OCI-LY7 (cell line): Measurements from ENCODE around the gene EPB41L1. TPM values are rescaled to one million over a fixed set of nuclear protein-coding genes. Genes with fewer than 3 reads are reported as not detected.

Experiments used
- BruUV-seq: library from RNA; stranded (reverse); fragments of 400-500 nt; replicated peaks from 2 replicates; lab custom pipeline; 2021; lab: Mats Ljungman, UMichigan
- CTCF ChIA-PET: fragments of 300-600 bp; sonication (Branson Sonifier 250); formaldehyde crosslinking; loops from one replicate; lab custom pipeline; 2022; ENCODE audit warnings: antibody characterized with exemption; ENCODE audit not compliant: unreplicated experiment; lab: Charles Lee
- POLR2A ChIA-PET: fragments of 300-600 bp; sonication (Branson Sonifier 250); formaldehyde crosslinking; loops from one replicate; lab custom pipeline; 2022; ENCODE audit warnings: antibody characterized with exemption; lab: Charles Lee
- DNase-seq: peaks from one replicate; pipeline ENCODE4 v3.0.0-alpha.2; 2015; ENCODE audit warnings: low spot score
- H2AFZ ChIP-seq: fragments of 200-600 bp; sonication (generic), shearing (Covaris generic); 2 replicates; pipeline ENCODE4 v1.6.1; 2014; ENCODE audit warnings: mild to moderate bottlenecking, antibody characterized with exemption, low read length, moderate library complexity
- H3K27ac ChIP-seq: fragments of 200-600 bp; sonication (generic); 2 replicates; pipeline ENCODE4 v1.5.1; 2014; ENCODE audit warnings: mixed run types, low read depth, mild to moderate bottlenecking, moderate library complexity, low read length, inconsistent platforms; ENCODE audit not compliant: poor library complexity, severe bottlenecking
- H3K36me3 ChIP-seq: fragments of 200-600 bp; sonication (generic); 2 replicates; pipeline ENCODE4 v1.6.1; 2014; ENCODE audit warnings: mild to moderate bottlenecking, antibody characterized with exemption, low read length, moderate library complexity, mixed read lengths; ENCODE audit not compliant: insufficient read depth
- H3K4me1 ChIP-seq: fragments of 200-600 bp; sonication (generic); 2 replicates; pipeline ENCODE4 v1.5.1; 2014; ENCODE audit warnings: mild to moderate bottlenecking, low read length; ENCODE audit not compliant: insufficient read depth, poor library complexity, severe bottlenecking
- H3K4me2 ChIP-seq: fragments of 200-600 bp; sonication (generic); 2 replicates; pipeline ENCODE4 v1.6.1; 2014; ENCODE audit warnings: mild to moderate bottlenecking, low read length
- H3K4me3 ChIP-seq: fragments of 200-600 bp; sonication (generic); 2 replicates; pipeline ENCODE4 v1.5.1; 2014; ENCODE audit warnings: mild to moderate bottlenecking, low read depth, low read length; ENCODE audit not compliant: poor library complexity, severe bottlenecking
- H3K79me2 ChIP-seq: fragments of 200-600 bp; sonication (generic); 2 replicates; pipeline ENCODE4 v1.6.1; 2016; ENCODE audit warnings: low read depth, mild to moderate bottlenecking, low read length, moderate library complexity, mixed read lengths; ENCODE audit not compliant: insufficient read depth
- H3K9me2 ChIP-seq: fragments of 200-600 bp; sonication (generic); 2 replicates; pipeline ENCODE4 v1.6.1; 2016; ENCODE audit warnings: mild to moderate bottlenecking, low read length, mixed read lengths; ENCODE audit not compliant: insufficient read depth
- H3K9me3 ChIP-seq: fragments of 200-600 bp; sonication (generic); 2 replicates; pipeline ENCODE4 v1.6.1; 2014; ENCODE audit warnings: mild to moderate bottlenecking, mixed run types, low read length, mixed read lengths
- H4K20me1 ChIP-seq: fragments of 200-600 bp; sonication (generic); 2 replicates; pipeline ENCODE4 v1.6.1; 2014; ENCODE audit warnings: mild to moderate bottlenecking, antibody characterized with exemption, low read length, moderate library complexity, mixed read lengths; ENCODE audit not compliant: insufficient read depth
- CTCF ChIP-seq: fragments of 200-600 bp; sonication (generic); conservative IDR thresholded peaks from 2 replicates; pipeline ENCODE4 v1.5.1; 2014; ENCODE audit warnings: mild to moderate bottlenecking, antibody characterized with exemption, low read length, moderate library complexity, mixed read lengths
- EZH2phosphoT487 ChIP-seq: fragments of 200-600 bp; sonication (generic); IDR thresholded peaks from 2 replicates; pipeline ENCODE4 v1.6.1; 2018; ENCODE audit warnings: low read depth, borderline replicate concordance, mild to moderate bottlenecking, mixed run types, antibody characterized with exemption, low read length, moderate library complexity, mixed read lengths
- intact Hi-C: fragments of 100-400 bp; cut with micrococcal nuclease; formaldehyde crosslinking; loops from one replicate; pipeline ENCODE4 v1.10.0; 2022; ENCODE audit not compliant: unreplicated experiment
- total RNA-seq, 2 experiments: library from RNA; depleted of rRNA in 1 of 2; stranded (reverse); fragments of >200 nt in 1 of 2; shearing (Covaris generic) in 1 of 2; gene quantifications; 2 replicates each; pipeline ENCODE4 v1.2.3, GENCODE V29; 2014 to 2022

EPB41L1 gene
- total RNA-seq, 2 experiments from 2014 or later = 0.54 to 1.6 TPM

- Histone ChIP-seq H3K4me1 (peaks cover 13% of the 10 kb centered on the region), H3K79me2 (no peaks in the 10 kb centered on the region), H3K27ac (no peak overlapping the region), H3K36me3 (no peaks in the 10 kb centered on the region), H4K20me1 (no peaks in the 10 kb centered on the region), H3K4me2 (no peak overlapping the region), H3K4me3 (no peak overlapping the region), H3K9me3 (no peaks in the 10 kb centered on the region), H3K9me2 (no peaks in the 10 kb centered on the region), H2AFZ (no peak overlapping the region)
- POLR2A ChIA-PET = interaction anchor here (0.6 to 1.4 kb wide), 3 partner anchors 16 to 65 kb away, joined by 3 read pairs; no protein-coding TSS in a partner anchor
- intact Hi-C loops = no loop called here
- DNase-seq = no peak
- CTCF ChIA-PET = no interaction called here
- TF ChIP-seq EZH2phosphoT487 = no peak
- no peak for TF ChIP-seq CTCF
- BruUV-seq = no TSS peak
Observed at GRCh38 chr20:36126836-36127527, 27.6 kb upstream of the EPB41L1 start.

- intact Hi-C loops = no loop called here
- Histone ChIP-seq H3K36me3 (no peaks in the 10 kb centered on the region), H3K4me1 (peaks cover 24% of the 10 kb centered on the region), H4K20me1 (no peaks in the 10 kb centered on the region), H3K79me2 (no peaks in the 10 kb centered on the region), H3K27ac (no peak overlapping the region), H3K4me2 (no peak overlapping the region), H3K9me3 (no peaks in the 10 kb centered on the region), H3K4me3 (no peak overlapping the region), H2AFZ (no peak overlapping the region), H3K9me2 (no peaks in the 10 kb centered on the region)
- CTCF ChIA-PET = no interaction called here
- no peak for DNase-seq
- POLR2A ChIA-PET = interaction anchor here (0.6 kb wide), 1 partner anchor 177 kb away, joined by 3 read pairs; no protein-coding TSS in a partner anchor
- no TSS peak for BruUV-seq
- no peak for TF ChIP-seq EZH2phosphoT487
- TF ChIP-seq CTCF = no peak
Observed at GRCh38 chr20:36128463-36129159, 25.9 kb upstream of the EPB41L1 start.

- H3K36me3 ChIP-seq = no peaks in the 10 kb centered on the region
- no peak overlapping the region for H2AFZ ChIP-seq
- no peak overlapping the region for H3K27ac ChIP-seq
- no peaks in the 10 kb centered on the region for H3K9me2 ChIP-seq
- ChIA-PET CTCF (no interaction called here), POLR2A (no interaction called here)
- no peaks in the 10 kb centered on the region for H3K79me2 ChIP-seq
- intact Hi-C loops = no loop called here
- no peak overlapping the region for H3K4me2 ChIP-seq
- TF ChIP-seq CTCF = no peak
- TF ChIP-seq EZH2phosphoT487 = no peak
- no peak for DNase-seq
- no peaks in the 10 kb centered on the region for H4K20me1 ChIP-seq
- no TSS peak for BruUV-seq
- H3K4me3 ChIP-seq = no peak overlapping the region
- no peaks in the 10 kb centered on the region for H3K9me3 ChIP-seq
- peaks cover 24% of the 10 kb centered on the region for H3K4me1 ChIP-seq
Observed at GRCh38 chr20:36129160-36129543, 25.4 kb upstream of the EPB41L1 start.
